NB4 (cell line): ENCODE measurements around the gene CD177.
A peak's percentile ranks its signal among the peaks of the same experiment; 100 is the strongest.

Experiments used
- DNase-seq: peaks from one replicate; pipeline ENCODE4 v3.0.0; 2010; ENCODE audit warnings: low read depth
- H3K4me3 ChIP-seq: one replicate; pipeline ENCODE4 v1.5.1; 2011; ENCODE audit warnings: mild to moderate bottlenecking, low read depth, low read length, moderate library complexity
- CTCF ChIP-seq: IDR thresholded peaks from one replicate; pipeline ENCODE4 v1.5.1; 2012; ENCODE audit warnings: low read depth, low read length
- MAX ChIP-seq: IDR thresholded peaks from 2 replicates; pipeline ENCODE4 v1.6.1; 2011; ENCODE audit warnings: low read depth, low read length
- MYC ChIP-seq: IDR thresholded peaks from 2 replicates; pipeline ENCODE4 v1.6.1; 2011; ENCODE audit warnings: low read depth, low read length
- POLR2A ChIP-seq: IDR thresholded peaks from 2 replicates; pipeline ENCODE4 v1.6.1; 2011; ENCODE audit warnings: mild to moderate bottlenecking; ENCODE audit not compliant: insufficient read length; ENCODE audit errors: extremely low read depth

CD177 gene

GRCh38 chr19:43311706-43312105, 41.8 kb upstream of the CD177 start:
- no peak for DNase-seq
- no peak overlapping the region for H3K4me3 ChIP-seq
- no peak for TF ChIP-seq MAX

- H3K4me3 ChIP-seq, result no peak overlapping the region
- no peak for TF ChIP-seq POLR2A
- TF ChIP-seq MYC, result no peak
- no peak for TF ChIP-seq CTCF
- no peak for TF ChIP-seq MAX
- DNase-seq, result no peak
Observed at GRCh38 chr19:43313711-43314495, 39.6 kb upstream of the CD177 start.

GRCh38 chr19:43315851-43316250, 37.6 kb upstream of the CD177 start:
- no peak overlapping the region for H3K4me3 ChIP-seq
- no peak for DNase-seq
- no peak for TF ChIP-seq MYC
- TF ChIP-seq MAX, result no peak
- no peak for TF ChIP-seq CTCF
- no peak for TF ChIP-seq POLR2A

- TF ChIP-seq MYC (no peak), CTCF (no peak), POLR2A (no peak), MAX (no peak)
- DNase-seq, result peak; percentile 4
- H3K4me3 ChIP-seq, result no peak overlapping the region
Observed at GRCh38 chr19:43316591-43317319, 36.7 kb upstream of the CD177 start.

GRCh38 chr19:43318203-43318602, 35.3 kb upstream of the CD177 start:
- no peak overlapping the region for H3K4me3 ChIP-seq
- TF ChIP-seq POLR2A (no peak), CTCF (no peak), MYC (no peak), MAX (no peak)
- DNase-seq, result no peak

- H3K4me3 ChIP-seq, result no peak overlapping the region
- no peak for DNase-seq
- TF ChIP-seq CTCF, result no peak
- no peak for TF ChIP-seq MAX
- TF ChIP-seq POLR2A, result no peak
- TF ChIP-seq MYC, result no peak
Observed at GRCh38 chr19:43318796-43319314, 34.6 kb upstream of the CD177 start.
